ENCODE data around the gene INHBE. TPM values are rescaled to one million over a fixed set of nuclear protein-coding genes. Genes with fewer than 3 reads are reported as not detected.
"Not testable (repeated sequence)": the region's sequence is repeated elsewhere in the genome, so short reads cannot be mapped to it uniquely, and the experiment has no call there.

The INHBE gene
- total RNA-seq, 4 donors from 2014 or later = 1.5 to 2.2 TPM; not detected in 2

DNA sequence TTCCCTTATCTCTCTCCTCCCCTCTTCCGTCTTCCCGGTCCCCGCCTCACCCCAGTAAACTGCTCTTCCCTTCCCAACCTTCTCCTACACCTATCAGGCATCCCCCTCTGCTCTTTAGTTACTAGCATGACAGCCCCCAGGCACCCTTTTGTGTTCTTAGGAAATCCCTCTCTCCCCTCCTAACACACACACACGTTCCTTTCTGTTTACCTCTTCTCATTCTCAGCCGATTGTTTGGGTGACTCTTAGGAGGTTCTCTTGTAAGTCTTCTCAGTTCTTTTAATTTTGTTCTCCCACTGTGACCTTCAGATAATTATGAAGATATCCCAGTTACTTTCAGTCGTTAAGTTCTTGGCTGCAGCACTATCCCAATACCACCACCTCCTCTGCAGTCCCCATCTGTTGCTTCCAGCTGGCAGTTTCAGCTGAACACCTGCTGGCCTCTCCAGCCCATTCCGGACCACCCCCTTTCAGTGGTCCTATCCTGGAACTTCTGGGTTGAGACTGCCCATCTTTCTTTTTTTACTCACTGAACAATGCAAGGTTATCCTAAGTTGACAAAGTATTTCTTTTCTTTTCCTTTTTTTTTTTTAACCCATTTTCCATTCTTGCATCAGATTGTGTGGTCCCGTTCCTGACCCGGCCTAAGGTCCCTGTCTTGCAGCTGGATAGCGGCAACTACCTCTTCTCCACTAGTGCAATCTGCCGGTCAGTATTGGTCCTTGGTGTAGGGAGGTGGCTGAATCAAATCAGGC is 33.5 kb downstream of the INHBE start:
- Histone ChIP-seq H3K4me1 (peaks cover 10 to 13% of the 10 kb centered on the region in 2 donors), H3K9me3 (no peaks in the 10 kb centered on the region), H3K27me3 (no peaks in the 10 kb centered on the region), H3K4me3 (peak overlapping the region; percentile 74 to 95 (median 76)), H3K27ac (peak overlapping the region; percentile 83 to 86 (median 84)), H3K36me3 (peaks cover 0 to 37% of the 10 kb centered on the region in 2 donors)
- in situ Hi-C loops (cut with MboI; ENCODE audit: low sequenced_read_pairs in 4 of 4) = no loop called here
- no peak for DNase-seq
- no peak for TF ChIP-seq POLR2A (IDR thresholded peaks at IDR 0.05)
- TF ChIP-seq, protein P1, sequence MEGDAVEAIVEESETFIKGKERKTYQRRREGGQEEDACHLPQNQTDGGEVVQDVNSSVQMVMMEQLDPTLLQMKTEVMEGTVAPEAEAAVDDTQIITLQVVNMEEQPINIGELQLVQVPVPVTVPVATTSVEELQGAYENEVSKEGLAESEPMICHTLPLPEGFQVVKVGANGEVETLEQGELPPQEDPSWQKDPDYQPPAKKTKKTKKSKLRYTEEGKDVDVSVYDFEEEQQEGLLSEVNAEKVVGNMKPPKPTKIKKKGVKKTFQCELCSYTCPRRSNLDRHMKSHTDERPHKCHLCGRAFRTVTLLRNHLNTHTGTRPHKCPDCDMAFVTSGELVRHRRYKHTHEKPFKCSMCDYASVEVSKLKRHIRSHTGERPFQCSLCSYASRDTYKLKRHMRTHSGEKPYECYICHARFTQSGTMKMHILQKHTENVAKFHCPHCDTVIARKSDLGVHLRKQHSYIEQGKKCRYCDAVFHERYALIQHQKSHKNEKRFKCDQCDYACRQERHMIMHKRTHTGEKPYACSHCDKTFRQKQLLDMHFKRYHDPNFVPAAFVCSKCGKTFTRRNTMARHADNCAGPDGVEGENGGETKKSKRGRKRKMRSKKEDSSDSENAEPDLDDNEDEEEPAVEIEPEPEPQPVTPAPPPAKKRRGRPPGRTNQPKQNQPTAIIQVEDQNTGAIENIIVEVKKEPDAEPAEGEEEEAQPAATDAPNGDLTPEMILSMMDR (IDR thresholded peaks at IDR 0.05 in 4 of 5, conservative IDR thresholded peaks at IDR 0.05 in 1 of 5) = no peak
- no peak for ATAC-seq
- intact Hi-C loops (cut with DNase I; ENCODE audit: low total_unique reads) = loop anchor here (1.0 to 2.0 kb wide), 2 partner anchors 32 to 58 kb away; partner anchors contain the start of genes DCTN2 and DDIT3

DNA sequence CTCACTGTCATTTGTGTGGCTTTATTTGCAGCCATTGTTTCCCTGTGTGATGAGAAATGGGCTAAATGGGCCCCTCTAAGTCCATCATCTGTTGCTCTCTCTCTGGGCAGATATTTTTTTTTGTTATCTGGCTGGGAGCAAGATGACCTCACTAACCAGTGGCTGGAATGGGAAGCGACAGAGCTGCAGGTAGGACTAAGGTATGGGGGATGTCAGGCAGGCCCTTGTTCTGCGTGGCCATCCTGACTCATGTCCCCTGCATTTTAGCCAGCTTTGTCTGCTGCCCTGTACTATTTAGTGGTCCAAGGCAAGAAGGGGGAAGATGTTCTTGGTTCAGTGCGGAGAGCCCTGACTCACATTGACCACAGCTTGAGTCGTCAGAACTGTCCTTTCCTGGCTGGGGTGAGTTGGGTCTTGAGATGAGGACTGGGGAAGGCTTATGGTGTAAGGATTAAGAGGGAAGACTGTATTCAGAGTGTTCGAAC is 34.1 kb downstream of the INHBE start:
- in situ Hi-C loops (cut with MboI; ENCODE audit: low sequenced_read_pairs in 4 of 4) = no loop called here
- H3K27ac ChIP-seq = peak overlapping the region in 1 of 4 donors; percentile 86
- peaks cover 10 to 13% of the 10 kb centered on the region in 2 donors for H3K4me1 ChIP-seq
- intact Hi-C loops (cut with DNase I; ENCODE audit: low total_unique reads) = loop anchor here (2.0 kb wide), 1 partner anchor 58 kb away; the partner anchor contains the start of gene DCTN2
- no peak for ATAC-seq
- H3K9me3 ChIP-seq = no peaks in the 10 kb centered on the region
- no peaks in the 10 kb centered on the region for H3K27me3 ChIP-seq
- peak overlapping the region; percentile 74 to 95 (median 76) for H3K4me3 ChIP-seq
- TF ChIP-seq, protein P1 (IDR thresholded peaks at IDR 0.05 in 4 of 5, conservative IDR thresholded peaks at IDR 0.05 in 1 of 5) = no peak
- TF ChIP-seq POLR2A (IDR thresholded peaks at IDR 0.05) = no peak
- DNase-seq = no peak
- H3K36me3 ChIP-seq = peaks cover 0 to 37% of the 10 kb centered on the region in 2 donors

DNA sequence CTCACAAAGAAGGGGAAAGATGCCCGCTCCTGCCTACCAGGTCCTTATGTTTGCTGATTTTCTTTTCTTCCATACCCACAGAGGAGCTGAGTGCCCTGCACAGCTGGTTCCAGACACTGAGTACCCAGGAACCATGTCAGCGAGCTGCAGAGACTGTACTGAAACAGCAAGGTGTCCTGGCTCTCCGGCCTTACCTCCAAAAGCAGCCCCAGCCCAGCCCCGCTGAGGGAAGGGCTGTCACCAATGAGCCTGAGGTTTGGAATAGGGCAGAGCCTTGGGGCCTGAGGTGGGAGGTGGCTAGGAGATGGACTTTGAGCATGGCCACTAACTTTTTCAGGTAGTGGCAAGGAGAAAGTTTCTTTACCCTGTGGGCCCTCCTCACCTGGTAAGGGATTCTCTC is 35.0 kb downstream of the INHBE start:
- intact Hi-C loops (cut with DNase I; ENCODE audit: low total_unique reads) (no loop called here), in situ Hi-C loops (cut with MboI; ENCODE audit: low sequenced_read_pairs in 4 of 4) (no loop called here)
- H3K4me3 ChIP-seq = no peak overlapping the region
- no peaks in the 10 kb centered on the region for H3K27me3 ChIP-seq
- DNase-seq (no peak), ATAC-seq (no peak)
- H3K9me3 ChIP-seq = no peaks in the 10 kb centered on the region
- H3K27ac ChIP-seq = no peak overlapping the region
- H3K36me3 ChIP-seq = peaks cover 0 to 37% of the 10 kb centered on the region in 2 donors
- TF ChIP-seq POLR2A (IDR thresholded peaks at IDR 0.05) = no peak
- TF ChIP-seq, protein P1 (IDR thresholded peaks at IDR 0.05 in 4 of 5, conservative IDR thresholded peaks at IDR 0.05 in 1 of 5) = no peak
- H3K4me1 ChIP-seq = peaks cover 10 to 13% of the 10 kb centered on the region in 2 donors

DNA sequence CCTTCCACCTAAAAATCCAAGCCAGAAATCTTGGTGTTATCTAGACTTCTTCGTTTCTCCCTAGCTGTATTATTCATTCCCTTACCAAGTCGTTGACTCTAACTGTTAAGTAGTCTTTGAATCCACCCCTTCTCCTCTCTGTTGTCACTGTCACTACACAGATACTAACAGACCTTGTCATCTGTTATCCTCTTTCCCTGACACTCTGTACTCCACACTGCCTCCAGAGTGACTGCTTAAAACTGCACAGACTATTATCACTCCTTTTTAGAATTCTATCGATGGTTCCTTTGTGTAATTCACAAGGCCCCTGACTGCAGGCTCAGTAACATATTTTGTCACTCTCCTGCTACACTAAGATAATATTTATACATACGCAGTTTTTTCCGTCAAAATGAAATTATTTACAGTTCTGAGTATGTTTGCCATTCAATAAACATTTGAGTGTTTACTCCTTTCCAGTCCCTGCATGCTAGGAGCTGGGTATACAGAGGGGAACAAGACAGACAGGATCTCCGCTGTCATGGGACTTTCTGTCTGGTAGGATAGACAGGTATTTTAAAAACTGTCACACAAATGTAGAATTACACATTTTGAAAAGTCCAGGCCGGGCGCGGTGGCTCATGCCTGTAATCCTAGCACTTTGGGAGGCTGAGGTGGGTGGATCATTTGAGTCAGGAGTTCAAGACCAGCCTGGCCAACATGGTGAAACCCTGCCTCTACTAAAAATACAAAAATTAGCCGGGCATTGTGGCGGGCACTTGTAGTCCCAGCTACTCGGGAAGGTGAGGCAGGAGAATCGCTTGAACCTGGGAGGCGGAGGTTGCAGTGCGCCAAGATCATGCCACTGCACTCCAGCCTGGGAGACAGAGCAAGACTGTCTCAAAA is 36.5 kb downstream of the INHBE start:
- intact Hi-C loops (cut with DNase I; ENCODE audit: low total_unique reads) (no loop called here), in situ Hi-C loops (cut with MboI; ENCODE audit: low sequenced_read_pairs in 4 of 4) (no loop called here)
- peaks cover 0 to 44% of the 10 kb centered on the region in 2 donors for H3K36me3 ChIP-seq

DNA sequence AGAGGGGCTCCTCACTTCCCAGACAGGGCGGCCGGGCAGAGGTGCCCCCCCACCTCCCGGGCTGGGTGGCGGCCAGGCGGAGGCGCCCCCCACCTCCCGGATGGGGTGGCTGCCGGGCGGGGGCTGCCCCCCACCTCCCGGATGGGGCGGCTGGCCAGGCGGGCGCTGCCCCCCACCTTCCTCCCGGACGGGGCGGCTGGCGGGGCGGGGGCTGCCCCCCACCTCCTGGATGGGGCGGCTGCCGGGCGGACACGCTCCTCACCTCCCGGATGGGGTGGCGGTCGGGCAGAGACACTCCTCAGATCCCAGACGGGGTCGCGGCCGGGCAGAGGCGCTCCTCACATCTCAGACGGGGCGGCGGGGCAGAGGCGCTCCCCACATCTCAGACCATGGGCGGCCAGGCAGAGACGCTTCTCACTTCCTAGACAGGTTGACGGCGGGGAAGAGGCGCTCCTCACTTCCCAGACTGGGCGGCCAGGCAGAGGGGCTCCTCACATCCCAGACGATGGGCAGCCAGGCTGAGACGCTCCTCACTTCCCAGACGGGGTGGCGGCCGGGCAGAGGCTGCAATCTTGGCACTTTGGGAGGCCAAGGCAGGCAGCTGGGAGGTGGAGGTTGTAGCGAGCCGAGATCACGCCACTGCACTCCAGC is 40.1 kb downstream of the INHBE start:
- H3K27me3 ChIP-seq; ATAC-seq; H3K27ac ChIP-seq; H3K4me1 ChIP-seq; H3K9me3 ChIP-seq; H3K4me3 ChIP-seq; DNase-seq; in situ Hi-C loops (cut with MboI; ENCODE audit: low sequenced_read_pairs in 4 of 4); intact Hi-C loops (cut with DNase I; ENCODE audit: low total_unique reads): not testable (repeated sequence)
- H3K36me3 ChIP-seq = peaks cover 0 to 49% of the 10 kb centered on the region in 2 donors

More for the DNA sequence above, 36.5 kb downstream of the INHBE start:
- Histone ChIP-seq H3K27me3 (no peaks in the 10 kb centered on the region), H3K4me3 (no peak overlapping the region), H3K9me3 (no peaks in the 10 kb centered on the region), H3K27ac (no peak overlapping the region), H3K4me1 (peaks cover 10 to 13% of the 10 kb centered on the region in 2 donors)
- TF ChIP-seq, protein P1 (IDR thresholded peaks at IDR 0.05 in 4 of 5, conservative IDR thresholded peaks at IDR 0.05 in 1 of 5) = no peak
- no peak for DNase-seq
- no peak for ATAC-seq

All from gastrocnemius medialis (tissue), 4 donors.